Left lobe of liver (tissue), 2 donors: ENCODE data around the gene SCPEP1. TPM values are rescaled to one million over a fixed set of nuclear protein-coding genes. Genes with fewer than 3 reads are reported as not detected.
A peak's percentile ranks its signal among the peaks of the same experiment; 100 is the strongest.
"Not testable (repeated sequence)": the region's sequence is repeated elsewhere in the genome, so short reads cannot be mapped to it uniquely, and the experiment has no call there.

Experiments used
- ATAC-seq: fragments of 200-7000 bp; cut with Tn5 transposase; one replicate; pipeline ENCODE4 v1.9.1; 2020; ENCODE audit warnings: mild to moderate bottlenecking, moderate library complexity
- DNase-seq: peaks from one replicate; pipeline ENCODE4 v3.0.0-alpha.2; 2020; ENCODE audit warnings: low spot score
- total RNA-seq: library from RNA; stranded (reverse); gene quantifications from one replicate; pipeline ENCODE4 v1.2.1, GENCODE V29; 2021
- donor health status: DM: no; HTN: no; CAD: no; lungs with moderate emphysema.
- donor health status: DM: no; HTN: yes; CAD: no.

Gene SCPEP1
- 11.6 TPM for total RNA-seq

GRCh38 chr17:56977673-56978395 lies at the start of gene SCPEP1:
TSS of gene SCPEP1 (plus strand) at chr17:56978131. CDS start at chr17:56978160, 29 bp downstream.
- peak; percentile 84 for DNase-seq
- ATAC-seq, result peak; percentile 99

DNA sequence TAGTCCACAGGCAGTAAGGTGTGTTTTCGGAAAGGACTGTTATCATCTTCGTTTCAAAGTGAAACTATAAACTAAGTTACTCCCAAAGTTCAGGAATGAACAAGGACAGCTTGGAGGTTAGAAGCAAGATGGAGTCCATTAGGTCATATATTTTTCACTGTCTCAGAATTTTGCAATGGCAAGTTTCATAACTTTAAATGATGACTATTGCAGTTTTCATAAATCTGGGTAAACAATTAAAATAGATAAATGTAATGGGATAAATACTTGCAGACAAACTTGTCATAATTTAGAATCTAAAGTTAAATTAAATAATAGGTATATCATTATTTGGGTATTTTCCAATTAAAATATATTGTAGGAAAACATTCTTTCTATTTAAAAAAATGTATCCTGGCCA lies 49.3 kb upstream of the SCPEP1 start:
- no peak for DNase-seq
- ATAC-seq, result no peak

DNA sequence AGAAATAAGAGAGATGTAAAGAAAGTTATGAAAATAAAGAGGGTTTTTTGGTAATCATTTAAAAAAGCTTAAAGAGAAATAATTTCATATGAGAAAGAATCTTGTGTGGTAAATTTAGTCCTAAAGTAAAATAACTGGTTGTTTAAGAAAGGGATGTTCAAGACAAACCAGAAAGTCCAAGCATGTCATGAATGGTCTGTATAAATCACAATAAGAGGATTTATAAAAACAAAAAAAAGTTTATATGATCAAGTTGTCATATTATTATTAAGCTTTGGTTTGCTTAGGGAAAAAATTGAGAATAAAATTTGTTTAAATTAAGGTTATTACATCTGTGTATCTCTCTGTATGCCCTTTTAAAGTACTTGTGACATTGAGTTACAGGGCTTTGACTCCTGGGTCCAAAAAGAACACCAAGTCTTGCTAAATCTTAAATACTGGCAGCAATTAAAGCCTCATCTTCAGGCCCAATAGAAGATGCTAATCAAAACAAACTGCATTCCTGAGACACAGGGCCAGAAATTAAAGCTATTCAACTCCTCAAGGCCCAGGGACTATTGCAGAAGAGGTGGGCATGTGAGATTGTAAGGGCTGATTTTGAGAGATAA lies 48.5 kb upstream of the SCPEP1 start:
- DNase-seq, result no peak
- ATAC-seq, result no peak

DNA sequence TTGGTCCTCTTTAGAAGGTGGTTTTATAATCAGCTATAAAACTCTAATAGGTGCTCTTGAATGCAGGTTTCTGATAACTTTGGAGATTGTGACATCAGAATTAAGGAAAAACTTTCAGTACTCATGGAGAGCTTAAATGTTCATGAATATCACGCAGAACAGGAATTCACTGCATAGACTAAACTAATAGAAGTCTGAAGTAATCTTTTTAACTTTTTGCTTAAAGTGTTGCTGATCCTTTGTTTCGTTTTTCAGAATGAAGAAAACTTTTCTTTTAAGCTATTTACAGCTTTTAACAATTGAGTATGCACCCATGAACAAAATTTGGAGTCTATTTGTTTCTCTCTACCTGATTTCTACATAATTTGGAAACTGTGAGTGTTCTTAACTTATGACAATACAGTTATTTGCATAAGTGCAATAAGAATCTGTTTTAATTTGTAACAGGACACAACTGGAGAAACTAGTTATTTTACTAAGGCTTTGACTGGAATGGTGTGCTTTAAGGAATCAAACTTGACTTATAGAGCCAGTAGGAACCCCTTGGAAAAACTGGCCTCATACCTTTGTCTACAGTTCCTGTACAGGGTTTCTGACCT lies 47.1 kb upstream of the SCPEP1 start:
- no peak for DNase-seq
- no peak for ATAC-seq

DNA sequence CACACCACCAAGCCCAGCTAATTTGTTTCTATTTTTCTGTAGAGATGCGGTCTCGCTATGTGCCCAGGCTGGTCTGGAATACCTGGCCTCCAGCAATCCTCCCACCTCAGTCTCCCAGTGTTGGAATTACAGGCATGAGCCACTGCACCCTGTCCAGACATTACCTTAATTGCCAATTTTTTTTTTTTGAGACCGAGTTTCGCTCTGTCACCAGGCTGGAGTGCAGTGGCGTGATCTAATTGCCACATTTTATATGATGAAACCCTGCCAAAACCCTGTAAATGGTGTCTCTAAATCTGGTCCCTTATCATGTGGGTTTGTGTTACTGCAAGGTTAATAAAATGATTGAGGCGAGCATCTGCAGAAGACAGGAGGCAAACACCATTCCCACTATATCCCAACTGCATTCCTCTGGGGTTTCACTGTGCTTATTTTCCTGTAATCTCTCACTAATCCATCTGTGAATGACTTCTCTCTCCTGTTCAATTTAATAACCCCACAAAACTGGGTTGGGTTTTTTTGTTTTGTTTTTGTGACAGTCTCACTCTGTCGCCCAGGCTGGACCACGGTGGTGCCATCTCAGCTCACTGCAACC lies 44.7 kb upstream of the SCPEP1 start:
- ATAC-seq, result no peak
- no peak for DNase-seq

- no peak for ATAC-seq
- no peak for DNase-seq
Measured at GRCh38 chr17:56933868-56934267, 44.1 kb upstream of the SCPEP1 start.

DNA sequence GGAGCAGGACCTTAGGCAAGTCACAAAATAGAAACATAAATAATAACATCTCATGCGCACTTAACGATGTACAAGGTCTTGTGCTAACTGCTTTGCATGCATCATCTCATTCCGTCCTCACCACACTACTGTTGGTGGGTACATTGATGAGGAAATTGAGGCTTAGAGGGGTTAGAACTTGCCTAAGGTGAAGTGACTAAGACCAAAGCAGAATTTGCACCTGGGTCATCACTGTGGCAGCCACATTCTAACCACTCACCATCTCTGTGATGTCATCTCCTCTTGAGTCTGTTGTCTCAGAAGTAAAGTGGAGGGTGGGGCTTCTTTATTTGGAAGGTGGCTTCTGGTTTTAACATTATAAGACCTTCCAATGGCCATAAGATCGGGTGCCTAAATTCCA lies 43.7 kb upstream of the SCPEP1 start:
- DNase-seq (no peak), ATAC-seq (no peak)

- ATAC-seq (no peak), DNase-seq (no peak)
Measured at GRCh38 chr17:56935461-56935860, 42.5 kb upstream of the SCPEP1 start.

DNA sequence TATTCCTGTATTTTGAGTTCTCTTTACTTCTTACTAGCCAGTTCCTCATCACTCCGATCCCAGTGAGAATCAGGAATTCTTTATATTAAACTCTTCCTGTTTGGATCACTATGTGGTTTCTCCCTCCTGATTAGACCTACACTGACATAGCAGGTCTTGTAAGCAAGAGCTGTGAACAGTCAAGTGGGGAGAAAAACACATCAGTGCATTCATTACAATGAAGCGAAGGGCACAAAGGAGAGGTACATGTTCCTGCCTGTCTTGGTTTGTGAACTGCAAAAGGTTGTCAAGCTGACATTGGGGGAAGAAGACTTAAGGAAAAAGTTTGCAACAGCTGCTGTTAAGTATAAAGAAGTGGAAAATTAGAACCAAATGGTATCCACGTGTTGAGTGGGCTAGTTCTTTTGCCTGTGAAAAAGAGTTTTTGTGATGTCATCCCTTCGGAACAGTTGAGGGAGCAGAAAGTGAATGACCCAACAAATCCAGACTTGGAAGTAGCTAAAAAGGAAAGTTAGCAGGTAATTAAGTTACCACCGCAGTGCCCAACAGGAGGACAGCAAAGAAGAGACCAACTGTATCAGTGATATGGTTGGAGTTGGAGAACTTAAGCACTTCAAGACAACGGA lies 41.1 kb upstream of the SCPEP1 start:
- ATAC-seq, result no peak

GRCh38 chr17:56937687-56938086 lies 40.2 kb upstream of the SCPEP1 start:
- ATAC-seq (peak; percentile 42), DNase-seq (no peak)

More for the DNA sequence above, 41.1 kb upstream of the SCPEP1 start:
- no peak for DNase-seq

GRCh38 chr17:56938206-56938605 lies 39.7 kb upstream of the SCPEP1 start:
- DNase-seq, ATAC-seq: not testable (repeated sequence)

DNA sequence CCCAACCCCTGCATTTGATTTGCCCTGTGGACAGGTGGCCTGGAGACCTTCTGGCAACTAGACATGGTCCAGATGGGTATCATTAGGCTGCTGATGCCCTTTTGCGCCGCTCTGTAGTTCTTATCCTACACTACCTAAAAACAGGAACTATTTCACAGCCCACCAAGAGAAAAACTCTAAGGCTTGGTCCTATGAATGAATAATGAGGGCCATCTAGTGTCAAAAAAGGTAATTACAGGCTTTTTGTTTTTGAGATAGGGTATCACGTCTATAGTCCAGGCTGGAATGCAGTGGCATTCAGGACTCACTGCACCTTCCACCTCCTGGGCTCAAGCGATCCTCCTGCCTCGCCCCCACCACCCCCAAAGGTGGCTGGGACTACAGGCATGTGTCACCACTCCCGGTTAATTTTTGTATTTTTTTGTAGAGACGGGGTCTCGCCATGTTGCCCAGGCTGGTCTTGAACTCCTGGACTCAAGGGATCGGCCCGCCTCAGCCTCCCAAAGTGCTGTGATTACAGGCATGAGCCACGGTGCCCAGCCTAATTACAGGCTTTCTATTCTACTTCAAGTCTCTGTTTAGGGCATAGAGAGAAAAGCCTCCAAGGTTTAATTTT lies 38.0 kb upstream of the SCPEP1 start:
- DNase-seq, result no peak
- peak; percentile 87 for ATAC-seq

DNA sequence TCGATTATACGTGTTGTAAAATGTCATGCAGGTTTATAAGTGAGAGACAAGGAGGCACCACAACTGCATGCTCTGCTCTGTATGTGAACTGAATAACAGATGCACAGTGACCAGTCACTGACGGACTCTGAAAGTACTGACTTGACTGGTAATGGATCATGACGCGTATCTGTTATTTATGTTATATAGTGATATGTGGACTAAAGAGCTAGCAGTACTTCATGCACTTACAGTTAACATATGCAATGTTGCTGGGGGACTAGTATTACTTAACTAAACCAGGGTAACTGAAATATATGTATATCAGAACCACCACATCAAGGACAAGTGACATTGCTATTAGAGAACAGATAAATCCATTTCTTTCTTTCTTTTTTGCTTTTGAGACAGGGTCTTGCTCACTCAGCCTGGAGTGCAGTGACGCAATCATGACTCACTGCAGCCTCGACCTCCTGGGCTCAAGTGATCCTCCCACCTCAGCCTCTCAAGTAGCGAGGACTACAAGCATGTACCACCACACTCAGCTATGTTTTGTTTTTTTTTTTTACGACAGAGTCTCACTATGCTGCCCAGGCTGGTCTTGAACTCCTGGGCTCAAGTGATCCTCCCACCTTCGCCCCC lies 34.3 kb upstream of the SCPEP1 start:
- no peak for DNase-seq
- ATAC-seq, result no peak

GRCh38 chr17:56945938-56946505 lies 31.9 kb upstream of the SCPEP1 start:
- ATAC-seq, result no peak
- no peak for DNase-seq

DNA sequence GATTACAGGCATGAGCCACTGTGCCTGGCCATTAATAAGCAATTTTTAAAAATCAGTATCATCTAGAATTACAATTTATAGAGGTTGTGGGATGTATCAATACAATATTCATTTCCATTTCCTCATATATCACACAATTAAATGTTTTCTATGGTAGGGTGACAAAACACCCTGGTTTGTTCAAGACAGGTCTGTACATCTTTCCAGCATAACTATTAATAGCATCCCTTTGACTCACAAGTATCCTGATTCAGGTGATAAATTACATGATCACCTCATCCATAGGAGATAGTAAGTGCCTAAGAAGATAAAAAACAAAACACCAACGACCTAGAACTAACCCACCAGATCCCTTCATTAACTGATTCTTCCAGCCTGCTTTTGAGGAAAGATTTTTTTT lies 30.2 kb upstream of the SCPEP1 start:
- no peak for DNase-seq
- no peak for ATAC-seq

DNA sequence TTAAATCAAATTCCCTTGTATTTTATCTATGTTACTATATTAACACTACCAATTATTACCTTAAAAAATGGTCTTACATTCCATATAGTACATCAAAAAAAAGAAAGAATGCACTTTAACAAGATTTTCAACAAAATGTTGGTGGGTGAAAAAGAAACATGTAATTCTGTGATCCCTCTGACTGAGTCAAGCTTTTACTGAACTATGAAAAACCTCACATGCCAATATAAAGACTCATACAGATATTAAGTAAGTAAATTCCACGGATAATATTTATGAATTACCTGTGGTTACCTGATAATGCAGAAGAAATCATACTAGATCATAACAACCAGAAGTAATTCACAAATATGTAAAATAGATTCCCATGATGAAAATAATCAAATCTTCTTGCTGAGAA lies 29.4 kb upstream of the SCPEP1 start:
- no peak for ATAC-seq
- no peak for DNase-seq

GRCh38 chr17:56949595-56949994 lies 28.3 kb upstream of the SCPEP1 start:
- DNase-seq (no peak), ATAC-seq (no peak)

DNA sequence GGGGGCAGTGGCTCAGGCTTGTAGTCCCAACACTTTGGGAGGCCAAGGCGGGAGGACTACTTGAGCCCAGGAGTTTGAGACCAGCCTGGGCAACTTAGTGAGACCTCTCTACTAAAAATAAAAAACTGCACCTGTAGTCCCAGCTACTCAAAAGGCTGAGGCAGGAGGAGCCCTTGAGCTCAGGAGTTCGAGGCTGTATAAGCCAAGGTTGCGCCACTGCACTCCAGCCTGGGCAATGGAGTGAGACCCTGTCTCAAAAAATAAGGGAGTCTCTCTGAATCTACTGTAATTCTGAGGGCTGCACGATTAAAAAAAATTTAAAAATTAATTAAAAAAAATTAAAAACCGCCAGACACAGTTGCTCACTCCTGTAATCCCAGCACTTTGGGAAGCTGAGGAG lies 20.9 kb upstream of the SCPEP1 start:
- no peak for DNase-seq
- ATAC-seq, result no peak

GRCh38 chr17:56960596-56961538 lies 17.1 kb upstream of the SCPEP1 start, which contains the start of gene COIL:
TSS of gene COIL (minus strand) at chr17:56961050. CDS start at chr17:56961019, 31 bp downstream.
- ATAC-seq (peak; percentile 100), DNase-seq (peak; percentile 93)
